Activated naive CD4-positive, alpha-beta T cell treated with anti-CD3 and anti-CD28 coated beads, Interleukin-2, amount 50 U/mL, for 16 hours (primary cell): ENCODE data around the gene SLC16A13.

Experiments
- DNase-seq: peaks from one replicate; pipeline ENCODE4 v3.0.0-alpha.2; 2020

SLC16A13 gene

GRCh38 chr17:7014261-7014994, 21.4 kb upstream of the SLC16A13 start:
- DNase-seq: peak; percentile 98

GRCh38 chr17:7014995-7015958, 20.5 kb upstream of the SLC16A13 start:
- peak; percentile 61 for DNase-seq

GRCh38 chr17:7016418-7016817, 19.4 kb upstream of the SLC16A13 start:
- DNase-seq: no peak

- DNase-seq: no peak
Measured at GRCh38 chr17:7016886-7017826, 18.7 kb upstream of the SLC16A13 start.

- no peak for DNase-seq
Measured at GRCh38 chr17:7017827-7018200, 18.0 kb upstream of the SLC16A13 start.

GRCh38 chr17:7018331-7018964, 17.4 kb upstream of the SLC16A13 start:
- no peak for DNase-seq

- no peak for DNase-seq
Measured at GRCh38 chr17:7019367-7019766, 16.4 kb upstream of the SLC16A13 start.

- no peak for DNase-seq
Measured at GRCh38 chr17:7019839-7020519, 15.8 kb upstream of the SLC16A13 start.

GRCh38 chr17:7020894-7021664, 14.7 kb upstream of the SLC16A13 start:
- no peak for DNase-seq

- peak; percentile 80 for DNase-seq
Measured at GRCh38 chr17:7021993-7022778, 13.6 kb upstream of the SLC16A13 start.

- no peak for DNase-seq
Measured at GRCh38 chr17:7022781-7023571, 12.8 kb upstream of the SLC16A13 start, which contains the start of gene BCL6B. Gene BCL6B, plus strand, starts transcription at chr17:7023050. Its CDS starts 622 bp downstream, at chr17:7023672.

GRCh38 chr17:7023576-7024401, 12.0 kb upstream of the SLC16A13 start:
- peak; percentile 90 for DNase-seq

GRCh38 chr17:7024402-7024785, 11.4 kb upstream of the SLC16A13 start:
- DNase-seq: no peak

- no peak for DNase-seq
Measured at GRCh38 chr17:7025245-7025644, 10.6 kb upstream of the SLC16A13 start.

GRCh38 chr17:7026471-7027115, 9.2 kb upstream of the SLC16A13 start:
- DNase-seq: no peak

GRCh38 chr17:7027335-7027734, 8.5 kb upstream of the SLC16A13 start:
- no peak for DNase-seq

GRCh38 chr17:7029096-7029495, 6.7 kb upstream of the SLC16A13 start:
- DNase-seq: no peak

- DNase-seq: peak; percentile 59
Measured at GRCh38 chr17:7029659-7030058, 6.2 kb upstream of the SLC16A13 start.
